Common myeloid progenitor, CD34-positive (primary cell): ENCODE results near the gene BARX2.

ENCODE experiments used
- CTCF ChIA-PET: fragments of 350-600 bp; sonication (Branson Sonifier 250); formaldehyde crosslinking; loops from one replicate; lab custom pipeline; 2021; ENCODE audit warnings: antibody characterized with exemption; lab: Charles Lee
- POLR2A ChIA-PET: fragments of 350-600 bp; sonication (Branson Sonifier 250); formaldehyde crosslinking; loops from one replicate; lab custom pipeline; 2021; ENCODE audit warnings: antibody characterized with exemption; lab: Charles Lee
- DNase-seq, 3 donors: peaks; one replicate each; pipeline versions ENCODE4 v3.0.0 to v3.0.0-alpha.2; 2013
- H3K27ac ChIP-seq, 2 experiments: 1 replicate in 1 of 2; 2 replicates in 1 of 2; pipeline ENCODE4 v1.7.0; 2013; ENCODE audit warnings: inconsistent platforms in 2 of 2, low read length in 2 of 2, mild to moderate bottlenecking in 2 of 2, low read depth in 1 of 2, moderate library complexity in 1 of 2; ENCODE audit not compliant: severe bottlenecking in 2 of 2, insufficient read depth in 1 of 2, poor library complexity in 1 of 2
- H3K27me3 ChIP-seq, 5 experiments: replicated peaks in 2 of 5; 1 replicate in 3 of 5; 2 replicates in 2 of 5; pipeline versions ENCODE4 v1.6.1 to v1.7.0; 2013; ENCODE audit warnings: low read length in 4 of 5, mild to moderate bottlenecking in 2 of 5, moderate library complexity in 2 of 5, inconsistent platforms in 1 of 5; ENCODE audit not compliant: insufficient read depth in 5 of 5, control insufficient read depth in 4 of 5
- H3K36me3 ChIP-seq, 4 experiments: 1 replicate in 2 of 4; 2 replicates in 2 of 4; pipeline versions ENCODE4 v1.6.1 to v1.7.0; 2013; ENCODE audit warnings: low read length in 3 of 4, control low read depth in 1 of 4, mild to moderate bottlenecking in 1 of 4; ENCODE audit not compliant: control insufficient read depth in 4 of 4, insufficient read depth in 4 of 4
- H3K4me1 ChIP-seq, 4 experiments: 1 replicate in 3 of 4; 2 replicates in 1 of 4; pipeline versions ENCODE4 v1.6.1 to v1.7.1; 2013; ENCODE audit warnings: low read length in 3 of 4, mild to moderate bottlenecking in 3 of 4, control low read depth in 1 of 4, inconsistent platforms in 1 of 4, moderate library complexity in 1 of 4; ENCODE audit not compliant: control insufficient read depth in 4 of 4, insufficient read depth in 4 of 4; ENCODE audit errors: control extremely low read depth in 1 of 4
- H3K4me3 ChIP-seq, 7 experiments: 1 replicate in 4 of 7; 2 replicates in 3 of 7; pipeline versions ENCODE4 v1.5.1 to v1.7.0; 2013; ENCODE audit warnings: mild to moderate bottlenecking in 7 of 7, low read length in 6 of 7, moderate library complexity in 6 of 7, inconsistent platforms in 2 of 7, low read depth in 2 of 7, control low read depth in 1 of 7; ENCODE audit not compliant: insufficient read depth in 4 of 7, control insufficient read depth in 1 of 7; ENCODE audit errors: extremely low read depth in 1 of 7
- H3K9me3 ChIP-seq, 5 experiments: 1 replicate in 4 of 5; 2 replicates in 1 of 5; pipeline versions ENCODE4 v1.6.1 to v1.7.1; 2013; ENCODE audit warnings: low read length in 4 of 5, mild to moderate bottlenecking in 2 of 5, inconsistent platforms in 1 of 5, low read depth in 1 of 5, moderate library complexity in 1 of 5; ENCODE audit not compliant: control insufficient read depth in 4 of 5, insufficient read depth in 2 of 5; ENCODE audit errors: control extremely low read depth in 1 of 5
- WGBS: methylation state at CpG from one replicate; pipeline ENCODE4 v1.1.5; 2013; ENCODE audit not compliant: insufficient coverage; 5-methylcytosine and 5-hydroxymethylcytosine counted together

BARX2 gene

GRCh38 chr11:129388824-129389223, 13.2 kb downstream of the BARX2 start:
- no peak overlapping the region for H3K4me3 ChIP-seq
- H3K36me3 ChIP-seq = no peaks in the 10 kb centered on the region
- CTCF ChIA-PET = no interaction called here
- DNase-seq = no peak
- H3K4me1 ChIP-seq = no peaks in the 10 kb centered on the region
- H3K27me3 ChIP-seq = peaks cover 6 to 68% (median 12%) of the 10 kb centered on the region in 5 experiments
- H3K27ac ChIP-seq = no peak overlapping the region
- no CpG with 5 or more reads among the region's 2 CpGs for WGBS
- H3K9me3 ChIP-seq = no peaks in the 10 kb centered on the region
- POLR2A ChIA-PET = interaction anchor here (0.6 kb wide), 1 partner anchor 67 kb away, joined by 6 read pairs; no protein-coding TSS in a partner anchor

DNA sequence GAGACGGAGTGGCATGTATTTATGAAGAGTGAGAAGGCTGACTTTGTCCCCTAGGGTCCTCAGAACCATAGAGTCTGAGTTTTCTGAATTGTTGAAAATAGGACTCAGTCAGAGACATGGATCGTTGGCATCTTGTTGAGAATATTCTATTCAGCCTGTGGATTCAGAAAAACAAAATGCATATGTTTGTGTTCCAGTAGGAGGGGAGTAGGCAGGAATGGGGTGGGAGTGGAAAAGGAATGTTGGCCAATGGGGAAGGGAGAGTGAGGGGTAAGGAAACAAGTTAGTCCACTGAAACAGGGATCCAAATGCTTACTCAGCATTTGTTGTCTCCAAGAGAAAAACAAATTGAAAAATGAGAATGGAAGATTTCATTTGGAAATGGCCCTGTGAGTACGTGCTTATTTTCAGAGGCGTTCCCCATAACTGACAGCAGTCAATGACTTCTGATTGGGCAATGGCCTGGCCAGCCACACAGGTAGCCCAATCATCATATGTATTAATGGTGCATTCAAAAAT, 14.7 kb downstream of the BARX2 start:
- Histone ChIP-seq H3K27me3 (peaks cover 6 to 62% (median 12%) of the 10 kb centered on the region in 5 experiments), H3K27ac (no peak overlapping the region), H3K4me3 (no peak overlapping the region), H3K4me1 (no peaks in the 10 kb centered on the region), H3K36me3 (no peaks in the 10 kb centered on the region), H3K9me3 (no peaks in the 10 kb centered on the region)
- ChIA-PET CTCF (interaction anchor here (1.3 kb wide), 1 partner anchor 45 kb away, joined by 3 read pairs; no protein-coding TSS in a partner anchor), POLR2A (no interaction called here)
- WGBS = 94% methylated on average over 3 of the region's 4 CpGs
- DNase-seq = no peak

- H3K9me3 ChIP-seq = no peaks in the 10 kb centered on the region
- no peak overlapping the region for H3K27ac ChIP-seq
- peaks cover 7 to 63% (median 12%) of the 10 kb centered on the region in 5 experiments for H3K27me3 ChIP-seq
- ChIA-PET CTCF (no interaction called here), POLR2A (no interaction called here)
- WGBS = 88% methylated on average over 5 of the region's 5 CpGs
- no peak for DNase-seq
- no peaks in the 10 kb centered on the region for H3K4me1 ChIP-seq
- no peak overlapping the region for H3K4me3 ChIP-seq
- H3K36me3 ChIP-seq = no peaks in the 10 kb centered on the region
These were observed 15.7 kb downstream of the BARX2 start for GRCh38 chr11:129391360-129391759.

DNA sequence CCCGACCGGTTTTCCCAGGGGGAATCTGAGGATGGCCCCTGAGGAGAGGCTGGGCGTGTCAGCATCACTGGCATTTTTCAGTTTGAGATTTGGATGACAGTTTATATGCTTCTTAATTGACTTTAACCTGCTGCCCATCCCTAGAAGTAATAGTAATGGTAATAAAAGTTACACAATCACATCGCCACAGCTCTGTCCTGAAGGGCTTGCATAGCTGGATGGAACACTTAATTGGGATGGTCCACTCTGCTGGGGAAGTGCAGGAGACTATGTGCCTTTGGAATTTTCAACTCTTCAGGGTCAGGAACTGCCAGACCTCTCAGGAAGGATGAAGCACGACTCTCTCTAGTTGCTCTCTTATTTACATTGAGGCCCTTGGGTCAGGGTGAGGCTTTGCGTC, 16.2 kb downstream of the BARX2 start:
- WGBS = 84% methylated on average over 4 of the region's 6 CpGs
- Histone ChIP-seq H3K36me3 (no peaks in the 10 kb centered on the region), H3K4me1 (no peaks in the 10 kb centered on the region), H3K27ac (no peak overlapping the region), H3K4me3 (no peak overlapping the region), H3K9me3 (no peaks in the 10 kb centered on the region), H3K27me3 (peaks cover 7 to 59% (median 12%) of the 10 kb centered on the region in 5 experiments)
- no peak for DNase-seq
- ChIA-PET POLR2A (no interaction called here), CTCF (no interaction called here)

GRCh38 chr11:129392995-129393394, 17.3 kb downstream of the BARX2 start:
- no peaks in the 10 kb centered on the region for H3K36me3 ChIP-seq
- peaks cover 5 to 52% (median 8%) of the 10 kb centered on the region in 5 experiments for H3K27me3 ChIP-seq
- DNase-seq = no peak
- ChIA-PET CTCF (no interaction called here), POLR2A (no interaction called here)
- no peak overlapping the region for H3K4me3 ChIP-seq
- WGBS = no CpG with 5 or more reads among the region's 1 CpG
- H3K27ac ChIP-seq = no peak overlapping the region
- no peaks in the 10 kb centered on the region for H3K4me1 ChIP-seq
- H3K9me3 ChIP-seq = no peaks in the 10 kb centered on the region

DNA sequence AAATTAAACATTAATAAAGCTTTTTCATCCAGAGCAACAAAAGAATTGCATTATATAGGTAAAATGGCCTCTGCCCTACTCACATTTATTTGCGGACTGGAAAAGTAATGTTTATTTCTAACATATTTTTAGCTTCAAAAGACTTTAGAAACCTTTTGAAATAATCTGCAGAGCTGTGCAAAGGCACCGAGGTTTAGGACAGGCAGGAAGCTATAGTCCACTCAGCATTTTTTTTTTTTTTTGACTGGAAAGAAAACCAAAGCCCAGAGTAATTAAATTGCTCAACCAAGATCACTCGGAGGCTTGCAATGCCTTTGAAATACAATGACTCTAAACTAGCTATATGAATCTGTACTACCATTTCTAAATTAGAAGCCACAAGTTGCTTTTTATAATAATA, 19.1 kb downstream of the BARX2 start:
- H3K36me3 ChIP-seq = no peaks in the 10 kb centered on the region
- no peaks in the 10 kb centered on the region for H3K4me1 ChIP-seq
- no peak overlapping the region for H3K4me3 ChIP-seq
- peaks cover 3 to 48% (median 8%) of the 10 kb centered on the region in 5 experiments for H3K27me3 ChIP-seq
- POLR2A ChIA-PET = no interaction called here
- DNase-seq = no peak
- H3K9me3 ChIP-seq = peaks cover 0 to 15% (median 0%) of the 10 kb centered on the region in 5 experiments
- CTCF ChIA-PET = no interaction called here
- H3K27ac ChIP-seq = no peak overlapping the region
- WGBS = 100% methylated on average over 1 of the region's 3 CpGs

- no peak overlapping the region for H3K4me3 ChIP-seq
- H3K4me1 ChIP-seq = no peaks in the 10 kb centered on the region
- ChIA-PET POLR2A (no interaction called here), CTCF (no interaction called here)
- peaks cover 0 to 17% (median 0%) of the 10 kb centered on the region in 5 experiments for H3K9me3 ChIP-seq
- WGBS = 69% methylated on average over 3 of the region's 9 CpGs
- no peaks in the 10 kb centered on the region for H3K36me3 ChIP-seq
- DNase-seq = no peak
- no peak overlapping the region for H3K27ac ChIP-seq
- peaks cover 2 to 42% (median 6%) of the 10 kb centered on the region in 5 experiments for H3K27me3 ChIP-seq
These were observed 19.8 kb downstream of the BARX2 start for GRCh38 chr11:129395432-129395831.
